Measurements from ENCODE around the gene PLEKHO2. TPM values are rescaled to one million over a fixed set of nuclear protein-coding genes. Genes with fewer than 3 reads are reported as not detected.

PLEKHO2 gene
- total and polyA plus RNA-seq, 10 of the 15 experiments (the other 5 are each of a cell fraction or from before 2014, with no cell fraction given): 1.4 to 25.6 (median 20.5) TPM

DNA sequence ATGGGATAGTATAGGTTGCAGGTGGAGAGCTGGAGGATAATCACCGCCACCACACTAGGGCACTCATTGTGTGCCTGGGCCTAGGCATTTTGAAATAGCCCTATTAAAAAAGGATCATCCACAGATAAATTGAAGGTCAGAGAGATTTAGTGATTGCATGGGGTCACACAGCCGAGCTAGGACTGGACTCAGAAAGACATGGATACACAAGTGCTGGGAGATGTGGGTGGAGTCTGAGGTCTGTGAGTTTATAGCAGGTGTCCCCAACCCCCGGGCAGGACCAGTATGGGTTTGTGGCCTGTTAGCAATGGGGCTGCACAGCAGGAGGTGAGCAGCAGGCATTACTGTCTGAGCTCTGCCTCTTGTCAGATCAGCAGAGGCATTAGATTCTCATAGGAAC, 64.7 kb downstream of the PLEKHO2 start (continued):
- TF ChIP-seq, protein P1, sequence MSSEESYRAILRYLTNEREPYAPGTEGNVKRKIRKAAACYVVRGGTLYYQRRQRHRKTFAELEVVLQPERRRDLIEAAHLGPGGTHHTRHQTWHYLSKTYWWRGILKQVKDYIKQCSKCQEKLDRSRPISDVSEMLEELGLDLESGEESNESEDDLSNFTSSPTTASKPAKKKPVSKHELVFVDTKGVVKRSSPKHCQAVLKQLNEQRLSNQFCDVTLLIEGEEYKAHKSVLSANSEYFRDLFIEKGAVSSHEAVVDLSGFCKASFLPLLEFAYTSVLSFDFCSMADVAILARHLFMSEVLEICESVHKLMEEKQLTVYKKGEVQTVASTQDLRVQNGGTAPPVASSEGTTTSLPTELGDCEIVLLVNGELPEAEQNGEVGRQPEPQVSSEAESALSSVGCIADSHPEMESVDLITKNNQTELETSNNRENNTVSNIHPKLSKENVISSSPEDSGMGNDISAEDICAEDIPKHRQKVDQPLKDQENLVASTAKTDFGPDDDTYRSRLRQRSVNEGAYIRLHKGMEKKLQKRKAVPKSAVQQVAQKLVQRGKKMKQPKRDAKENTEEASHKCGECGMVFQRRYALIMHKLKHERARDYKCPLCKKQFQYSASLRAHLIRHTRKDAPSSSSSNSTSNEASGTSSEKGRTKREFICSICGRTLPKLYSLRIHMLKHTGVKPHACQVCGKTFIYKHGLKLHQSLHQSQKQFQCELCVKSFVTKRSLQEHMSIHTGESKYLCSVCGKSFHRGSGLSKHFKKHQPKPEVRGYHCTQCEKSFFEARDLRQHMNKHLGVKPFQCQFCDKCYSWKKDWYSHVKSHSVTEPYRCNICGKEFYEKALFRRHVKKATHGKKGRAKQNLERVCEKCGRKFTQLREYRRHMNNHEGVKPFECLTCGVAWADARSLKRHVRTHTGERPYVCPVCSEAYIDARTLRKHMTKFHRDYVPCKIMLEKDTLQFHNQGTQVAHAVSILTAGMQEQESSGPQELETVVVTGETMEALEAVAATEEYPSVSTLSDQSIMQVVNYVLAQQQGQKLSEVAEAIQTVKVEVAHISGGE (CRISPR knock-in tag; IDR thresholded peaks at IDR 0.05): no peak
- TF ChIP-seq, protein P2, sequence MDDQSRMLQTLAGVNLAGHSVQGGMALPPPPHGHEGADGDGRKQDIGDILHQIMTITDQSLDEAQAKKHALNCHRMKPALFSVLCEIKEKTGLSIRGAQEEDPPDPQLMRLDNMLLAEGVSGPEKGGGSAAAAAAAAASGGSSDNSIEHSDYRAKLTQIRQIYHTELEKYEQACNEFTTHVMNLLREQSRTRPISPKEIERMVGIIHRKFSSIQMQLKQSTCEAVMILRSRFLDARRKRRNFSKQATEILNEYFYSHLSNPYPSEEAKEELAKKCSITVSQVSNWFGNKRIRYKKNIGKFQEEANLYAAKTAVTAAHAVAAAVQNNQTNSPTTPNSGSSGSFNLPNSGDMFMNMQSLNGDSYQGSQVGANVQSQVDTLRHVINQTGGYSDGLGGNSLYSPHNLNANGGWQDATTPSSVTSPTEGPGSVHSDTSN (IDR thresholded peaks at IDR 0.05; ENCODE audit: insufficient replicate concordance, low read depth, low read length): no peak

DNA sequence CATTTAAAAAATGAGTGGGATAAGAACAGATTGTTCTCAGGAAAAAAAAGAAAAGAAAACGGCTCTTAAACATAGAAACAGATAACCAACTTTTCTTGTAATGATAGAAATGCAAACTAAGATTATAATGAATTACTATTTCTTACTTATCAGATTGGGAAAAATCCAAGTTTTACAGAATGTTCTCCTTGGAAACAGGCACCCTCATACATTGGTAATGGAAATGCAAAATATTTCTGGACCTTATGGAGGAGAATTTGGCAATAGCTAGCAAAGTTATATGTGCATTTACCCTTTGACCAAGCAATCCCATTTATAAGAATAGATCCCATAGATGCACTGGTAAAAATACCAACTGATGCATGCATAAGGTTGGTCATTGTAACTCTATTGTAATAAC, 66.3 kb downstream of the PLEKHO2 start:
- Histone ChIP-seq H4K20me1 (ENCODE audit: control insufficient read depth, insufficient read depth) (no peaks in the 10 kb centered on the region), H3K27me3 (replicated peaks in 1 of 2; ENCODE audit: control insufficient read depth in 2 of 2, insufficient read depth in 2 of 2, low read length in 1 of 2) (no peaks in the 10 kb centered on the region), H3K79me2 (ENCODE audit: control insufficient read depth, insufficient read depth, low read length) (no peaks in the 10 kb centered on the region), H3K4me1 (ENCODE audit: control insufficient read depth, insufficient read depth, low read length) (peaks cover 17% of the 10 kb centered on the region), H3K36me3 (ENCODE audit: control insufficient read depth in 2 of 2, insufficient read depth in 2 of 2, low read length in 1 of 2) (no peaks in the 10 kb centered on the region), H3K4me3 (no peak overlapping the region), H3K9me3 (replicated peaks; ENCODE audit: control insufficient read depth, insufficient read depth, low read length) (no peaks in the 10 kb centered on the region), H3K27ac (ENCODE audit: control insufficient read depth, insufficient read depth) (no peak overlapping the region), H3K4me2 (ENCODE audit: control insufficient read depth, insufficient read depth) (no peak overlapping the region), H3K9ac (ENCODE audit: control insufficient read depth, insufficient read depth, low read length) (no peak overlapping the region), H2AFZ (ENCODE audit: control insufficient read depth, low read depth, low read length) (no peak overlapping the region)
- DNase-seq (ENCODE audit: low read depth, low spot score): no peak
- BruUV-seq (replicated peaks): no TSS peak
- WGBS (ENCODE audit: insufficient coverage, insufficient replicate concordance, low lambda C conversion rate, missing lambda C conversion rate): 35% methylated on average over 1 of the region's 1 CpG
- in situ Hi-C loops (cut with MboI) (loop anchor here (5.0 kb wide), 1 partner anchor 176 kb away; no protein-coding TSS in a partner anchor), intact Hi-C loops (cut with micrococcal nuclease; ENCODE audit: unreplicated experiment) (no loop called here)
- CTCF ChIA-PET: interaction anchor here (0.6 to 8.0 kb wide), 6 partner anchors 14 to 176 kb away, joined by 3 to 91 read pairs (median 8); no protein-coding TSS in a partner anchor
- RAD21 ChIA-PET (ENCODE audit: unreplicated experiment): no interaction called here
- FAIRE-seq: no peak
- TF ChIP-seq YBX1 (IDR thresholded peaks at IDR 0.05) (no peak), PAX8 (IDR thresholded peaks at IDR 0.05) (no peak), ZNF274 (IDR thresholded peaks at IDR 0.05; ENCODE audit: insufficient read depth, insufficient read length) (no peak), CREB1 (IDR thresholded peaks at IDR 0.05; ENCODE audit: low read depth) (no peak)
- POLR2A ChIA-PET: interaction anchor here (0.6 to 1.0 kb wide), 4 partner anchors 13 to 189 kb away, joined by 3 to 5 read pairs (median 4); no protein-coding TSS in a partner anchor
- ATAC-seq: no peak
- SMC1A ChIA-PET (ENCODE audit: uncharacterized antibody, unreplicated experiment): interaction anchor here (0.6 to 8.1 kb wide), 5 partner anchors 98 to 199 kb away, joined by 3 to 42 read pairs (median 3); no protein-coding TSS in a partner anchor
